Right renal cortex interstitium (tissue), 3 donors: ENCODE data around the gene HOXC12. TPM values are rescaled to one million over a fixed set of nuclear protein-coding genes. Genes with fewer than 3 reads are reported as not detected.
A peak's percentile ranks its signal among the peaks of the same experiment; 100 is the strongest.

Experiments used
- DNase-seq, 3 donors: peaks; one replicate each; pipeline ENCODE4 v3.0.0-alpha.2; 2013; ENCODE audit warnings: low read depth in 3 of 3, low spot score in 2 of 3
- polyA plus RNA-seq, 3 donors: library from polyadenylated mRNA; unstranded; fragments of 120-200 nt; gene quantifications; one replicate each; pipeline ENCODE4 v1.2.1, GENCODE V29; 2013; ENCODE audit not compliant: insufficient read length in 3 of 3

HOXC12 gene
- polyA plus RNA-seq, 3 donors, result not detected

- no peak for DNase-seq
Observed at GRCh38 chr12:53980802-53981496, 26.2 kb downstream of the HOXC12 start.

GRCh38 chr12:53981634-53982565 is 27.2 kb downstream of the HOXC12 start:
- DNase-seq, result no peak

- DNase-seq, result no peak
Observed at GRCh38 chr12:53982648-53983567, 28.2 kb downstream of the HOXC12 start.

- DNase-seq, result no peak
Observed at GRCh38 chr12:53983568-53983949, 28.9 kb downstream of the HOXC12 start.

- no peak for DNase-seq
Observed at GRCh38 chr12:53983950-53984572, 29.4 kb downstream of the HOXC12 start.

- peak; percentile 94 to 98 (median 97) for DNase-seq
Observed at GRCh38 chr12:53984901-53985691, 30.4 kb downstream of the HOXC12 start, which contains the start of gene HOXC10. HOXC10 (plus strand) TSS chr12:53985146; CDS start chr12:53985260, 114 bp downstream.

- no peak for DNase-seq
Observed at GRCh38 chr12:53985692-53985993, 30.9 kb downstream of the HOXC12 start.

- no peak for DNase-seq
Observed at GRCh38 chr12:53985994-53986685, 31.4 kb downstream of the HOXC12 start.

- no peak for DNase-seq
Observed at GRCh38 chr12:53986686-53987483, 32.2 kb downstream of the HOXC12 start.

- DNase-seq, result no peak
Observed at GRCh38 chr12:53987787-53988230, 33.1 kb downstream of the HOXC12 start.

GRCh38 chr12:53988541-53989226 is 34.0 kb downstream of the HOXC12 start:
- no peak for DNase-seq

GRCh38 chr12:53989227-53990113 is 34.8 kb downstream of the HOXC12 start:
- DNase-seq, result no peak

- DNase-seq, result no peak
Observed at GRCh38 chr12:53990311-53991076, 35.8 kb downstream of the HOXC12 start.

- no peak for DNase-seq
Observed at GRCh38 chr12:53991077-53991460, 36.4 kb downstream of the HOXC12 start.

GRCh38 chr12:53992377-53992889 is 37.7 kb downstream of the HOXC12 start:
- DNase-seq, result no peak
